Measurements from ENCODE around the gene CNGA4. TPM values are rescaled to one million over a fixed set of nuclear protein-coding genes. Genes with fewer than 3 reads are reported as not detected.

The CNGA4 gene
- total RNA-seq, 4 donors from 2014 or later = 0.26 to 0.90 (median 0.30) TPM; not detected in 1

DNA sequence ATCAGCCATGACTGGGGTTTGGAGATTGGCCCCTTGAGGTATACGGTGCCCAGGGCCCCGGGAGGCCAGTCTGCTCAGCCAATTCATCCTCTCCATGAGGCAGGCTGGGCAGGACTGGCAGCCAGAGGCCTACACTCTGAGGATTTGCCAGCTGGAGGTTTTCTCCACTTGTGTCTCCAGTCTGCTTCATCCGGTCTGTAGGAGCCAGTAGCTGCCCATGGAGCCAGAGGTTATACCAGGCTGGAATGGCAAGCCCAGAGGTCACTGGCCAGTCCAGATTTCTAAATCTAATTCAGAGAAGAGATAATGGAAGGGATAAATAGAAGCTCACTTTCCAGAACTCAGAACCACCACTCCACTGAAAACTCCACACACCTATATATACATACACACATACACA lies 14.5 kb upstream of the CNGA4 start:
- Histone ChIP-seq H3K27me3 (no peaks in the 10 kb centered on the region), H3K4me3 (no peak overlapping the region), H3K27ac (no peak overlapping the region), H3K9me3 (no peaks in the 10 kb centered on the region), H3K4me1 (no peaks in the 10 kb centered on the region), H3K36me3 (no peaks in the 10 kb centered on the region)
- TF ChIP-seq CTCF (IDR thresholded peaks at IDR 0.05) (no peak), POLR2A (IDR thresholded peaks at IDR 0.05) (no peak)
- intact Hi-C loops (cut with DNase I; ENCODE audit: low total_unique reads) = no loop called here
- DNase-seq = no peak

DNA sequence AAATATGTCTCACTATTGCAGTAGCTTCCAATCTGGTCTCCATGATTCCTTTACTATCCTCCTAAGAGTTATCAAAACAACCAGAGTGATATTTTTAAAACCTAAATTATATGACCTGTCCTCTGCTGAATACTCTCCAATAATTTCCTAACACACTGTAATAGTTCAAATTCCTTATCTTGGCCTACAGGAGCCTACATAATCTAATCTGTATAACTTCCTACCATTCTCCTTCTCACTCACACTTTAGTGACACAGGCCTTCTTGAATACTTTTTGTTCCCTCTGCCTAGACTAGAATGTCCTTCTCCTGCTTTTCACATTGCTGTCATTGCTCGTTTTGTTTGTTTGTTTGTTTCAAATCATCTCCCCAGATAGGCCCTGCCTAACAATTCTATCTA lies 13.9 kb upstream of the CNGA4 start:
- no peak for TF ChIP-seq POLR2A (IDR thresholded peaks at IDR 0.05)
- no peak for TF ChIP-seq CTCF (IDR thresholded peaks at IDR 0.05)
- DNase-seq = no peak
- Histone ChIP-seq H3K9me3 (no peaks in the 10 kb centered on the region), H3K27me3 (no peaks in the 10 kb centered on the region), H3K4me1 (no peaks in the 10 kb centered on the region), H3K4me3 (no peak overlapping the region), H3K36me3 (no peaks in the 10 kb centered on the region), H3K27ac (peak overlapping the region in 1 of 2 donors; percentile 46)
- intact Hi-C loops (cut with DNase I; ENCODE audit: low total_unique reads) = no loop called here

DNA sequence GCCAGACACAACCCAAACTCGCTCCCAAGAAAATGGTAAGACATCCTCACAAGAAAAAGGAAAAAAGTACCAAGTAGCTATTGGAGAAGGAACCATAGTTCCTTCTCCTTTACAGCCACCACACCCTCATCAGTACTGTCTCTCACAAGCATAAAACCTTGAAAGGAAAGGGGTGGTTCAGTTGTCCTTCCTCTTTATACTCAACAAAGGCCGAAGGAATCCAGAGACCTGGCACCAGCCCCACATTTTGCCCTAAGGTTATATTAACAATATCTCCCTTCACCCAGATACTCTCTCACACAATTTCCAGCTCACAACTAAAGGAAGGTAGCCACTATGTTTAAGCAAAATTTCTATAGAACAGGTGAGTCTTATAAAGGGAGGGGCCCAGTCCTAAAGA lies 13.0 kb upstream of the CNGA4 start:
- DNase-seq = no peak
- no peaks in the 10 kb centered on the region for H3K9me3 ChIP-seq
- H3K27ac ChIP-seq = peak overlapping the region in 1 of 2 donors; percentile 46
- no peaks in the 10 kb centered on the region for H3K36me3 ChIP-seq
- H3K4me1 ChIP-seq = no peaks in the 10 kb centered on the region
- H3K27me3 ChIP-seq = no peaks in the 10 kb centered on the region
- H3K4me3 ChIP-seq = no peak overlapping the region
- TF ChIP-seq CTCF (IDR thresholded peaks at IDR 0.05) = no peak
- TF ChIP-seq POLR2A (IDR thresholded peaks at IDR 0.05) = no peak
- intact Hi-C loops (cut with DNase I; ENCODE audit: low total_unique reads) = no loop called here

- H3K4me1 ChIP-seq = peaks cover 0 to 1% of the 10 kb centered on the region in 2 donors
- TF ChIP-seq POLR2A (IDR thresholded peaks at IDR 0.05) = no peak
- TF ChIP-seq CTCF (IDR thresholded peaks at IDR 0.05) = no peak
- no peak for DNase-seq
- H3K27ac ChIP-seq = no peak overlapping the region
- intact Hi-C loops (cut with DNase I; ENCODE audit: low total_unique reads) = no loop called here
- H3K4me3 ChIP-seq = no peak overlapping the region
- no peaks in the 10 kb centered on the region for H3K27me3 ChIP-seq
- no peaks in the 10 kb centered on the region for H3K36me3 ChIP-seq
- H3K9me3 ChIP-seq = no peaks in the 10 kb centered on the region
These were observed 10.4 kb upstream of the CNGA4 start for GRCh38 chr11:6228520-6228919.

DNA sequence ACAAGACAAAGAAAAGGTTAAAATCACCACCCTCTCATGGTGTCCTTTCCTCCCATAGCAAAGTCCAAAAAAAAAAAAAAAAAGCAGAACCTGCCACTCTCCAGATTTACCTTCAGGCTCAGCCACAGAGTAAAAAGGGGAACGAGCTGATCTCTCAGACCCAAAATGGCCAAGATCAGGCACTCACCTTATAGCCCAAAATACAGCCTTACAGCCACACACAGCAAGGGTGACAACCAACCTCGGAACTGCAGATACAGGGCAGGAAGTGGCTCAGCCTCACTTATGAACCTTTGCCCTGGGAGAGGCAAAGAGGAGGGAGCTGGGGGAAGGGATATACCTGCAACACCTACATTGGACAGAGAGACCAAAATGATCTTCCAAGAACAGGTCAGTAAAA lies 9.0 kb upstream of the CNGA4 start:
- no peaks in the 10 kb centered on the region for H3K36me3 ChIP-seq
- H3K27ac ChIP-seq = no peak overlapping the region
- H3K27me3 ChIP-seq = no peaks in the 10 kb centered on the region
- intact Hi-C loops (cut with DNase I; ENCODE audit: low total_unique reads) = no loop called here
- no peaks in the 10 kb centered on the region for H3K9me3 ChIP-seq
- no peak for DNase-seq
- peaks cover 0 to 3% of the 10 kb centered on the region in 2 donors for H3K4me1 ChIP-seq
- TF ChIP-seq POLR2A (IDR thresholded peaks at IDR 0.05) = no peak
- TF ChIP-seq CTCF (IDR thresholded peaks at IDR 0.05) = no peak
- H3K4me3 ChIP-seq = no peak overlapping the region

Measured in uterus (tissue), 4 donors.